SK-N-SH (cell line): ENCODE measurements around the gene PBX3.

ENCODE experiments used
- ELF1 ChIP-seq: IDR thresholded peaks from 2 replicates; pipeline ENCODE4 v1.4.0; 2012
- EZH2phosphoT487 ChIP-seq: fragments of 200-600 bp; sonication (generic); IDR thresholded peaks from 2 replicates; pipeline ENCODE4 v1.6.1; 2017; ENCODE audit warnings: low read depth, mixed run types, mild to moderate bottlenecking, antibody characterized with exemption, moderate library complexity, borderline replicate concordance
- FOXM1 ChIP-seq: IDR thresholded peaks from 2 replicates; pipeline ENCODE4 v1.4.0; 2012; ENCODE audit warnings: low read depth, mild to moderate bottlenecking
- JUND ChIP-seq: IDR thresholded peaks from 2 replicates; pipeline ENCODE4 v1.4.0; 2012
- POLR2AphosphoS5 ChIP-seq: IDR thresholded peaks from 2 replicates; pipeline ENCODE4 v1.6.1; 2012; ENCODE audit warnings: low read depth, low read length
- RAD21 ChIP-seq: IDR thresholded peaks from 2 replicates; pipeline ENCODE4 v1.6.1; 2012; ENCODE audit warnings: mild to moderate bottlenecking, low read length
- RCOR1 ChIP-seq: fragments of 150-350 bp; IDR thresholded peaks from 2 replicates; pipeline ENCODE4 v1.6.1; 2017; ENCODE audit warnings: antibody characterized with exemption, low read length
- RFX5 ChIP-seq: IDR thresholded peaks from 2 replicates; pipeline ENCODE4 v1.6.1; 2012; ENCODE audit warnings: mild to moderate bottlenecking, improper control_type of control experiment, low read length
- SMC3 ChIP-seq: IDR thresholded peaks from 2 replicates; pipeline ENCODE4 v1.6.1; 2012; ENCODE audit warnings: low read depth, low read length, improper control_type of control experiment
- TAF1 ChIP-seq: IDR thresholded peaks from 2 replicates; pipeline ENCODE4 v1.6.1; 2012; ENCODE audit warnings: low read depth, mild to moderate bottlenecking, low read length, moderate library complexity, borderline replicate concordance
- TCF12 ChIP-seq: IDR thresholded peaks from 2 replicates; pipeline ENCODE4 v1.4.0; 2012
- TF ChIP-seq, protein P1 (sequence below): fragments of 200-600 bp; sonication (generic); IDR thresholded peaks from 2 replicates; pipeline ENCODE4 v1.6.1; 2017; ENCODE audit warnings: antibody characterized with exemption, mild to moderate bottlenecking, moderate library complexity
- TF ChIP-seq, protein P2 (sequence below): fragments of 150-350 bp; IDR thresholded peaks from 2 replicates; pipeline ENCODE4 v1.6.1; 2017; ENCODE audit warnings: antibody characterized with exemption, low read length, low read depth, borderline replicate concordance
- TF ChIP-seq, protein P3 (sequence below): IDR thresholded peaks from 2 replicates; pipeline ENCODE4 v1.6.1; 2012; ENCODE audit warnings: mild to moderate bottlenecking, low read depth, low read length, moderate library complexity

DNA sequence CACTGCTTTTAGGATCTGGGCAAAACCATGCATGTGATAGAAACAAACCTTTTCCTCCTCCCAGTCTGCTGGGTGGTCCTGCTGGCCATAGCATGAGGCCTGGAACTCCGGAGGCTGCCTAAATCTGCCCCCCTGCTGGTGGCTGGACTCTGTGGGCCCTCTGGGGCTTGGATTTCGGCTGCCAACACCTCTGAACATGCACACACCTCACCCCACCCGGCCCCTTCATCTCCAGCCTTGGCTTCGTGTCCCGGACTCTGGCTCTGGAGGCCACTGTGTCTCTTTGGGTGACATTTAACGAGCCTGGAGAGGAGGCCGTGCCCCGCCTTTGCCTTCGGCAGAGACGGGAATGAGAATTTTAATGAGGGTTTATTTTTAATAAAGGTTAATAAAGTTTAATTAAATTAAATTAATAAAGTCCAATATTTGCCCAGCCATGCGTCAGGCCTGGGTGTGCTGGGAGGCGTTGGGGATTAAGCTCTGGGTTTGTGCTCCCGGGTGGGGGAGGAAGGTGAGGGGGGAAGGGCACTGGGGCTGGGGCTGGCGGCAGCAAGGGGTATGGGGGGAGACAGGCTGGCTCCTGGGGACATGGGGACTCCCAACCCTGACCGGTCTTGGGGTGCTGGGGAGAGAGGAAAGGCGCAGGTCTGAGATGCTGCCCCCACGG is 251.8 kb downstream of the PBX3 start:
- TF ChIP-seq, protein P1, sequence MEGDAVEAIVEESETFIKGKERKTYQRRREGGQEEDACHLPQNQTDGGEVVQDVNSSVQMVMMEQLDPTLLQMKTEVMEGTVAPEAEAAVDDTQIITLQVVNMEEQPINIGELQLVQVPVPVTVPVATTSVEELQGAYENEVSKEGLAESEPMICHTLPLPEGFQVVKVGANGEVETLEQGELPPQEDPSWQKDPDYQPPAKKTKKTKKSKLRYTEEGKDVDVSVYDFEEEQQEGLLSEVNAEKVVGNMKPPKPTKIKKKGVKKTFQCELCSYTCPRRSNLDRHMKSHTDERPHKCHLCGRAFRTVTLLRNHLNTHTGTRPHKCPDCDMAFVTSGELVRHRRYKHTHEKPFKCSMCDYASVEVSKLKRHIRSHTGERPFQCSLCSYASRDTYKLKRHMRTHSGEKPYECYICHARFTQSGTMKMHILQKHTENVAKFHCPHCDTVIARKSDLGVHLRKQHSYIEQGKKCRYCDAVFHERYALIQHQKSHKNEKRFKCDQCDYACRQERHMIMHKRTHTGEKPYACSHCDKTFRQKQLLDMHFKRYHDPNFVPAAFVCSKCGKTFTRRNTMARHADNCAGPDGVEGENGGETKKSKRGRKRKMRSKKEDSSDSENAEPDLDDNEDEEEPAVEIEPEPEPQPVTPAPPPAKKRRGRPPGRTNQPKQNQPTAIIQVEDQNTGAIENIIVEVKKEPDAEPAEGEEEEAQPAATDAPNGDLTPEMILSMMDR: no peak
- TF ChIP-seq TAF1 (no peak), SMC3 (no peak), RFX5 (no peak), RCOR1 (no peak), RAD21 (no peak), TCF12 (no peak), FOXM1 (no peak), EZH2phosphoT487 (no peak), POLR2AphosphoS5 (no peak), ELF1 (no peak), JUND (no peak)
- TF ChIP-seq, protein P2, sequence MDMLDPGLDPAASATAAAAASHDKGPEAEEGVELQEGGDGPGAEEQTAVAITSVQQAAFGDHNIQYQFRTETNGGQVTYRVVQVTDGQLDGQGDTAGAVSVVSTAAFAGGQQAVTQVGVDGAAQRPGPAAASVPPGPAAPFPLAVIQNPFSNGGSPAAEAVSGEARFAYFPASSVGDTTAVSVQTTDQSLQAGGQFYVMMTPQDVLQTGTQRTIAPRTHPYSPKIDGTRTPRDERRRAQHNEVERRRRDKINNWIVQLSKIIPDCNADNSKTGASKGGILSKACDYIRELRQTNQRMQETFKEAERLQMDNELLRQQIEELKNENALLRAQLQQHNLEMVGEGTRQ: no peak
- TF ChIP-seq, protein P3, sequence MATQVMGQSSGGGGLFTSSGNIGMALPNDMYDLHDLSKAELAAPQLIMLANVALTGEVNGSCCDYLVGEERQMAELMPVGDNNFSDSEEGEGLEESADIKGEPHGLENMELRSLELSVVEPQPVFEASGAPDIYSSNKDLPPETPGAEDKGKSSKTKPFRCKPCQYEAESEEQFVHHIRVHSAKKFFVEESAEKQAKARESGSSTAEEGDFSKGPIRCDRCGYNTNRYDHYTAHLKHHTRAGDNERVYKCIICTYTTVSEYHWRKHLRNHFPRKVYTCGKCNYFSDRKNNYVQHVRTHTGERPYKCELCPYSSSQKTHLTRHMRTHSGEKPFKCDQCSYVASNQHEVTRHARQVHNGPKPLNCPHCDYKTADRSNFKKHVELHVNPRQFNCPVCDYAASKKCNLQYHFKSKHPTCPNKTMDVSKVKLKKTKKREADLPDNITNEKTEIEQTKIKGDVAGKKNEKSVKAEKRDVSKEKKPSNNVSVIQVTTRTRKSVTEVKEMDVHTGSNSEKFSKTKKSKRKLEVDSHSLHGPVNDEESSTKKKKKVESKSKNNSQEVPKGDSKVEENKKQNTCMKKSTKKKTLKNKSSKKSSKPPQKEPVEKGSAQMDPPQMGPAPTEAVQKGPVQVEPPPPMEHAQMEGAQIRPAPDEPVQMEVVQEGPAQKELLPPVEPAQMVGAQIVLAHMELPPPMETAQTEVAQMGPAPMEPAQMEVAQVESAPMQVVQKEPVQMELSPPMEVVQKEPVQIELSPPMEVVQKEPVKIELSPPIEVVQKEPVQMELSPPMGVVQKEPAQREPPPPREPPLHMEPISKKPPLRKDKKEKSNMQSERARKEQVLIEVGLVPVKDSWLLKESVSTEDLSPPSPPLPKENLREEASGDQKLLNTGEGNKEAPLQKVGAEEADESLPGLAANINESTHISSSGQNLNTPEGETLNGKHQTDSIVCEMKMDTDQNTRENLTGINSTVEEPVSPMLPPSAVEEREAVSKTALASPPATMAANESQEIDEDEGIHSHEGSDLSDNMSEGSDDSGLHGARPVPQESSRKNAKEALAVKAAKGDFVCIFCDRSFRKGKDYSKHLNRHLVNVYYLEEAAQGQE: no peak
